ENCODE measurements around the gene IQSEC1. TPM values are rescaled to one million over a fixed set of nuclear protein-coding genes. Genes with fewer than 3 reads are reported as not detected.

IQSEC1 gene
- total and polyA plus RNA-seq, 2 experiments from 2014 or later = 17.8 to 51.7 TPM

DNA sequence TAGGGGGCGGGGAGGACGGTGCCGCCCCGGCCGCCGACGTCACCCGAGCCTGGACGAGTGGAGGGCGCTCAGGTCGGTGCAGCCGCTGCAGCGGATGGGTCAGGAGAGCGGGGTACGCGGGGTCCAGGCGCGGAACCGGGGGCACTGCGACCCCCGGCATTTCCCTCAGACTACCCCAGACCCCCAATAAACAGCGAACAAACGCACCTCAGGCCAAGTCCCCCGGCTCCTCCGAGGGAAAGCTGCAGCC lies 78.9 kb downstream of the IQSEC1 start:
- H3K9me3 ChIP-seq (ENCODE audit: low read depth) = no peaks in the 10 kb centered on the region
- H3K4me3 ChIP-seq = peak overlapping the region; percentile 70
- no peak for DNase-seq (ENCODE audit: low read depth in 1 of 2, low spot score in 1 of 2)
- no peaks in the 10 kb centered on the region for H3K36me3 ChIP-seq
- no peak overlapping the region for H3K27ac ChIP-seq
- H3K4me1 ChIP-seq (ENCODE audit: low read depth) = peaks cover 4% of the 10 kb centered on the region
- TF ChIP-seq, protein P1, sequence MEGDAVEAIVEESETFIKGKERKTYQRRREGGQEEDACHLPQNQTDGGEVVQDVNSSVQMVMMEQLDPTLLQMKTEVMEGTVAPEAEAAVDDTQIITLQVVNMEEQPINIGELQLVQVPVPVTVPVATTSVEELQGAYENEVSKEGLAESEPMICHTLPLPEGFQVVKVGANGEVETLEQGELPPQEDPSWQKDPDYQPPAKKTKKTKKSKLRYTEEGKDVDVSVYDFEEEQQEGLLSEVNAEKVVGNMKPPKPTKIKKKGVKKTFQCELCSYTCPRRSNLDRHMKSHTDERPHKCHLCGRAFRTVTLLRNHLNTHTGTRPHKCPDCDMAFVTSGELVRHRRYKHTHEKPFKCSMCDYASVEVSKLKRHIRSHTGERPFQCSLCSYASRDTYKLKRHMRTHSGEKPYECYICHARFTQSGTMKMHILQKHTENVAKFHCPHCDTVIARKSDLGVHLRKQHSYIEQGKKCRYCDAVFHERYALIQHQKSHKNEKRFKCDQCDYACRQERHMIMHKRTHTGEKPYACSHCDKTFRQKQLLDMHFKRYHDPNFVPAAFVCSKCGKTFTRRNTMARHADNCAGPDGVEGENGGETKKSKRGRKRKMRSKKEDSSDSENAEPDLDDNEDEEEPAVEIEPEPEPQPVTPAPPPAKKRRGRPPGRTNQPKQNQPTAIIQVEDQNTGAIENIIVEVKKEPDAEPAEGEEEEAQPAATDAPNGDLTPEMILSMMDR (IDR thresholded peaks at IDR 0.05; ENCODE audit: low read depth, low read length) = no peak
- no peaks in the 10 kb centered on the region for H3K27me3 ChIP-seq

DNA sequence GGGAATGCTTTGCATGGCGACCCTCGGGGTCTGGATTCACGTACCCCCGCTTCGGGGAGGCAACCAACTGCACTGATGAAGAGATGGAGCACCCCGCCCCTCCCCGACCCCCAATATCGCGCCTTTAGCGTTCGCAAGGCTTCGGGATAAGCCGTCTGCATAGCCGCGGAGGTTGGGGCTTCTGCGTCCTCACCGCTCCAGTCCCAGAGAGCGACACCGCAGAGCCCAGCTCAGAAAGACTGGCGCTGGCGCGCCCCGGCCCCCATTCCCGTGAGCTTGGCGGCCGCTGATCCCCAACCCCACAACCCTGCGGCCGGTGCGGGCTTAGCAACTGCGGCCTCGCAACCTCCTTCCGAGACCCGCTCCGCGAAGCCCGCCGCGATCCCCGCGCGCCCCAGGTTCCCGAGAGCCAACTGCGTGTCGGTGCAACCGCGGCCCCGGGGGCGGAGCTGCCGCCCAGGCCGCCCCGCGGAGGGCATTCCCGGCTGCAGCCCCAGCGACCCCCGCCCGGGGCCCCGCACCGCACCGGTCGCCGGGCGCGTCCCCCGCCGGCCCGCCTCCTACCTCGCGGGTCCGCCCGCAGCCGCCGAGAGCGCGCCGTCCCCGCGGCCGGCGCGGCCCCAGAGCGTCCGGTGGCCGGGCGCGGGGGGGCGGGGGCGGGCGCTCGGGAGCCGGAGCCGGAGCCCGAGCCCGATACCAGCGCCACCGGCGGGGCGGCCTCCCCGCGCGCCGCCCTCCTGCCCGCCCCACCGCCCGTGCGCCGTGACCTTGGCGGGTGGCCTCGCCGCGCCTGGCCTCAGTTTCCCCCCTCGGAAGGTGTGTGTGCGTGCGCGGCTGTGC lies 79.5 kb downstream of the IQSEC1 start:
- no peaks in the 10 kb centered on the region for H3K9me3 ChIP-seq (ENCODE audit: low read depth)
- TF ChIP-seq, protein P1 (IDR thresholded peaks at IDR 0.05; ENCODE audit: low read depth, low read length) = no peak
- H3K27ac ChIP-seq = peak overlapping the region; percentile 61
- peak overlapping the region; percentile 80 for H3K4me3 ChIP-seq
- DNase-seq (ENCODE audit: low read depth in 1 of 2, low spot score in 1 of 2) = peak in 1 of 2 donors; percentile 64
- H3K27me3 ChIP-seq = no peaks in the 10 kb centered on the region
- H3K4me1 ChIP-seq (ENCODE audit: low read depth) = peaks cover 4% of the 10 kb centered on the region
- H3K36me3 ChIP-seq = no peaks in the 10 kb centered on the region

DNA sequence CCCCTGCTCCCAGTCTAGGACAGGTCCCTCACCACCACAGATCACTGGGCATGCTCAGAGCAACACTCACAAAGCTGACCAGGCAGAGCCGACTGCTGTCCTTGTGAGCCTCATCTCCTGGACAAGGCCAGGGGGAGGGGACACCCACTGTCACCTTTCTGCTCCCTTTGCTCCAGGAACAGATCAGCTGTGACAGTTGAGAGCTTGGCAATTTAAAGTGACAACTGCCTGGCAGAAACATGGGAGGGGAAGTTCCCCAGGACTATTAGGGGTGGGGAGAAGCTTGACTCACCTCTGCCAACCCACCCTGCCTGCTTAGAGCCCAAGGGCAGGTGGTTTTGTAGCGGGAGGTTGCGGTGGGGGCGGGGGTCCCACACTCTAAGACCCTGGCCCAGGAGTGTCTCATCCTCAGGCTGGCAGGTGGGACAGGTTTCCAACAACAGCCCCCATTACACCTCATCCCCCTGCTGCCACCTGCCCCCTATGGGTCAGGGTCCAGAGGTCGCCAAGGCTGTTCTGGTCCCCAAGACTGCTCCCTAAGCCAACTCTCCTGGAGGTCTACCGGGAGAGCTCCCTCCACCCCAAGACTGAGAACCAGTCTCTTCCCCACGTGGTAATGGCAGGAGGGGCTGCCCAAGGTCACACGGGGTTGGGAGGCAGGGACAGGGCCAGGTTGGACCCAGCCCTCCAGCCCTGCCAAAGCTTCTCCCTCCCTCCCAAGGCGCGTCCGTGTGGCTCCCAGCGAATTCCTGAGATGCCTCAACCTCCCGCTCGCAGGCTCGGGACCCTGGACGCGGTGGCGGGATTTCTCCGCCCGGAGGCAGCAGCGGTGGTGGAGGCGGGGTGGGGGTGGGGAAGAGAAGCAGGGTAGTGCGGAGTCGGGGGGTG lies 80.4 kb downstream of the IQSEC1 start:
- Histone ChIP-seq H3K9me3 (ENCODE audit: low read depth) (no peaks in the 10 kb centered on the region), H3K4me3 (peak overlapping the region; percentile 80), H3K36me3 (no peaks in the 10 kb centered on the region), H3K27ac (peak overlapping the region; percentile 61), H3K27me3 (no peaks in the 10 kb centered on the region), H3K4me1 (ENCODE audit: low read depth) (peaks cover 4% of the 10 kb centered on the region)
- DNase-seq (ENCODE audit: low read depth in 1 of 2, low spot score in 1 of 2) = peak in 1 of 2 donors; percentile 83
- TF ChIP-seq, protein P1 (IDR thresholded peaks at IDR 0.05; ENCODE audit: low read depth, low read length) = no peak

DNA sequence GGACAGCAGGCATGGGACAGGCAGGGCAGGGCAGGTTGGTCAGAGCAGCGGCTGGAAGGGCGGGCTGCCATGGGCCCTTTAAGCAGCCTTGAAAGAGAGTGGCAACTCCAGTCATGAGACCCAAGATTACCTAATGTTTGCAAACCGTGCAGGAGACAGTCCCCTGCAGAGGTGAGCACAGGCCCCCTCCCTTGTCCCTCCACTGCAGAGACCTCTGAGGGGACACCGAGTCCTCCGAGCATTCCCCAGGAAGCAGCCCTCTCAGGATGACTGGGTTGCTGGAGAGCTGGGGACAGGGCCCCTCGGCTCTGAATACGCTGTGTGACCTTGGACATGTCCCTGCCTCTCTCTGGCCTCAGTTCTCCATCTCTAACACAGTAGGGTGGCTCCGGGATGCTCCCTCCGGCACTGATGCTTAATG lies 81.4 kb downstream of the IQSEC1 start:
- H3K27me3 ChIP-seq = no peaks in the 10 kb centered on the region
- H3K9me3 ChIP-seq (ENCODE audit: low read depth) = no peaks in the 10 kb centered on the region
- no peaks in the 10 kb centered on the region for H3K36me3 ChIP-seq
- TF ChIP-seq, protein P1 (IDR thresholded peaks at IDR 0.05; ENCODE audit: low read depth, low read length) = no peak
- no peak overlapping the region for H3K27ac ChIP-seq
- no peak for DNase-seq (ENCODE audit: low read depth in 1 of 2, low spot score in 1 of 2)
- H3K4me3 ChIP-seq = no peak overlapping the region
- peaks cover 4% of the 10 kb centered on the region for H3K4me1 ChIP-seq (ENCODE audit: low read depth)

DNA sequence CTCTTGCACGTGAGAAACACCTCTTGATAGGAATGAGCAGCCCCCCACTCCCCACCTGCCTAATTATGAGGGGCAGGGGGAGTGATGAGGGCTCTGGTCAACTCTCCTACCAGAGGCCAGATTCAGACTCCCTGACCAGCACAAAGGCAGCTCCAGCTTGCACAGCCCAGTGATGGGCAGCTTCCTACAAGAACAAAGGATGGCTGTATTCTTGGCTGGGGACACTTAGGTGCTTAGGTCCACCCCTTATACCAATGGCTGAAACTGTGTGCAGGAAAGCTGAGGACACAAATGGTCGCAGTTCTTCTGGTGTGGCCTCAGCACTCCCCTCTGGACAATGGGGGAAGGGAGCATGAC lies 81.8 kb downstream of the IQSEC1 start:
- no peak overlapping the region for H3K4me3 ChIP-seq
- H3K36me3 ChIP-seq = no peaks in the 10 kb centered on the region
- H3K27me3 ChIP-seq = no peaks in the 10 kb centered on the region
- H3K4me1 ChIP-seq (ENCODE audit: low read depth) = peaks cover 4% of the 10 kb centered on the region
- DNase-seq (ENCODE audit: low read depth in 1 of 2, low spot score in 1 of 2) = no peak
- no peaks in the 10 kb centered on the region for H3K9me3 ChIP-seq (ENCODE audit: low read depth)
- H3K27ac ChIP-seq = no peak overlapping the region
- TF ChIP-seq, protein P1 (IDR thresholded peaks at IDR 0.05; ENCODE audit: low read depth, low read length) = no peak
